ENCODE data around the gene CHM.

CHM gene

DNA sequence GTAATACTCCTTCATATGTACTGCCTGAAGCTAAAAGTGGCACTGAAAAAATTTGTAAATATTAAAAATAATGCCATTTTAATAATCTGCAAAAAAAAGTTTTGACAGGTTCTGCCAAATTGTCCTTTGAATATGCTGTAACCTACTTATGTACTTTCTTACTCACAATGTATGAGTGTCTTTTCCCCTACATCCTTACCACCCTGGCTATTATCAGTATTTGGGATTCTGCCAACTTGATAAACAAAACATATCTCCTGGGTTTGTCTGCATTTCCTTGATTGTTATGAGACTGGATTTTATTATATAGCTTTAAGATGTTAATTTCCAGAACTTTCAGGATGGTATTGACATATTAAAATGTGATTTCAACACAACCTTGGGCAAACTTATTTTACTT, 187.9 kb downstream of the CHM start:
- TF ChIP-seq EZH2phosphoT487 (IDR thresholded peaks at IDR 0.05; ENCODE audit: borderline replicate concordance, low read length), result no peak
- TF ChIP-seq, protein P1, sequence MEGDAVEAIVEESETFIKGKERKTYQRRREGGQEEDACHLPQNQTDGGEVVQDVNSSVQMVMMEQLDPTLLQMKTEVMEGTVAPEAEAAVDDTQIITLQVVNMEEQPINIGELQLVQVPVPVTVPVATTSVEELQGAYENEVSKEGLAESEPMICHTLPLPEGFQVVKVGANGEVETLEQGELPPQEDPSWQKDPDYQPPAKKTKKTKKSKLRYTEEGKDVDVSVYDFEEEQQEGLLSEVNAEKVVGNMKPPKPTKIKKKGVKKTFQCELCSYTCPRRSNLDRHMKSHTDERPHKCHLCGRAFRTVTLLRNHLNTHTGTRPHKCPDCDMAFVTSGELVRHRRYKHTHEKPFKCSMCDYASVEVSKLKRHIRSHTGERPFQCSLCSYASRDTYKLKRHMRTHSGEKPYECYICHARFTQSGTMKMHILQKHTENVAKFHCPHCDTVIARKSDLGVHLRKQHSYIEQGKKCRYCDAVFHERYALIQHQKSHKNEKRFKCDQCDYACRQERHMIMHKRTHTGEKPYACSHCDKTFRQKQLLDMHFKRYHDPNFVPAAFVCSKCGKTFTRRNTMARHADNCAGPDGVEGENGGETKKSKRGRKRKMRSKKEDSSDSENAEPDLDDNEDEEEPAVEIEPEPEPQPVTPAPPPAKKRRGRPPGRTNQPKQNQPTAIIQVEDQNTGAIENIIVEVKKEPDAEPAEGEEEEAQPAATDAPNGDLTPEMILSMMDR (IDR thresholded peaks at IDR 0.05; ENCODE audit: low read depth, low read length, poor library complexity, severe bottlenecking), result no peak
- Histone ChIP-seq H4K20me1 (ENCODE audit: control insufficient read depth, insufficient read depth, low read depth, low read length) (no peaks in the 10 kb centered on the region), H3K79me2 (ENCODE audit: control insufficient read depth, low read length) (no peaks in the 10 kb centered on the region), H3K4me3 (ENCODE audit: low read length) (no peak overlapping the region), H3K27ac (ENCODE audit: low read depth, low read length) (no peak overlapping the region), H3F3A (ENCODE audit: control insufficient read depth, insufficient read depth) (no peaks in the 10 kb centered on the region), H3K27me3 (ENCODE audit: control insufficient read depth, low read length) (no peaks in the 10 kb centered on the region), H3K9me2 (replicated peaks; ENCODE audit: control insufficient read depth, low read length) (no peaks in the 10 kb centered on the region), H3K4me1 (ENCODE audit: control insufficient read depth, low read length) (no peaks in the 10 kb centered on the region), H3K9me3 (ENCODE audit: control insufficient read depth, insufficient read depth, low read length) (no peaks in the 10 kb centered on the region), H3K36me3 (ENCODE audit: control insufficient read depth, low read length) (no peaks in the 10 kb centered on the region), H3K4me2 (ENCODE audit: low read length) (no peak overlapping the region)

DNA sequence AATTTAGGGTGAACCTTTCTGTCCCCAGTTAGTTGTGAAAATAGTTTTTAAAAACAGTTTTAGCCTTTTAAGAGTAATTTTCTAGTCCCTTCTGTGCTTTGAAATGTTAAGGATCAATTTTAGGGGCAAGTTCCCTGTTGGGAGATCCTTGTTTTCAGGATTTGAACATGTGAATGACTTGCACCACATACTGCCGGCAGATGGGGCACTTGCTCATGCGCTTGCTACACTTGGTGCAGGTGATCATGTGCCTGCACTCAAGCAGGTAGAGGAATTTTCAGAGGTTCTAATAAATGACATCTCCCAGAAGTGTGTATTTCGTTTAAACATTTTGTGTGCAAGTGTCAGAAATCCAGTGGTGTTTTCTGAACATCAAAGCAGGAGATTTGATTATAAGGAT, 195.9 kb downstream of the CHM start:
- Histone ChIP-seq H3K79me2 (ENCODE audit: control insufficient read depth, low read length) (no peaks in the 10 kb centered on the region), H3K4me2 (ENCODE audit: low read length) (no peak overlapping the region), H3F3A (ENCODE audit: control insufficient read depth, insufficient read depth) (no peaks in the 10 kb centered on the region), H3K9me3 (ENCODE audit: control insufficient read depth, insufficient read depth, low read length) (no peaks in the 10 kb centered on the region), H3K36me3 (ENCODE audit: control insufficient read depth, low read length) (no peaks in the 10 kb centered on the region), H3K27ac (ENCODE audit: low read depth, low read length) (no peak overlapping the region), H4K20me1 (ENCODE audit: control insufficient read depth, insufficient read depth, low read depth, low read length) (no peaks in the 10 kb centered on the region), H3K4me1 (ENCODE audit: control insufficient read depth, low read length) (no peaks in the 10 kb centered on the region), H3K27me3 (ENCODE audit: control insufficient read depth, low read length) (no peaks in the 10 kb centered on the region), H3K4me3 (ENCODE audit: low read length) (no peak overlapping the region), H3K9me2 (replicated peaks; ENCODE audit: control insufficient read depth, low read length) (no peaks in the 10 kb centered on the region)
- no peak for TF ChIP-seq EZH2phosphoT487 (IDR thresholded peaks at IDR 0.05; ENCODE audit: borderline replicate concordance, low read length)
- TF ChIP-seq, protein P1 (IDR thresholded peaks at IDR 0.05; ENCODE audit: low read depth, low read length, poor library complexity, severe bottlenecking), result peak; percentile 44

DNA sequence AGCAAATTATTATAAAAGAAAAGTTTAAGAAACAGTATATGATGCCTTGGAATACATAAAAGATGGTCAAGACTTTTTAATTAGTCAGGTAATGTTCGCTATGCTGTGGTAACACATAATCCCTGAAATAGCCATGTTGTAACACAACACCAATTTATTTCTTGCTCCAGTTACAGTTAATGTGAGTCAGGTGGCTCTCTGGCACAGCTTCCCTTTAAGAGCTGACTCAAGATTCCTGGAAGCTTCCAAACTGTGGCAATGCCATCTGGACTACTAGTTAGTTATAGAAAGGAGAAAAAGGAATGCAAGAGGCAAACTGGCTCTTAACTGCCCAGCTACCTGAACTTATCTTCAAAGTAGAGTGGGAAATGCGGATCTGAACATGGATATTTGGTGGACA, 210.5 kb downstream of the CHM start:
- Histone ChIP-seq H3K27ac (ENCODE audit: low read depth, low read length) (no peak overlapping the region), H3K9me3 (ENCODE audit: control insufficient read depth, insufficient read depth, low read length) (no peaks in the 10 kb centered on the region), H3K4me2 (ENCODE audit: low read length) (no peak overlapping the region), H3F3A (ENCODE audit: control insufficient read depth, insufficient read depth) (no peaks in the 10 kb centered on the region), H4K20me1 (ENCODE audit: control insufficient read depth, insufficient read depth, low read depth, low read length) (no peaks in the 10 kb centered on the region), H3K9me2 (replicated peaks; ENCODE audit: control insufficient read depth, low read length) (no peaks in the 10 kb centered on the region), H3K4me1 (ENCODE audit: control insufficient read depth, low read length) (no peaks in the 10 kb centered on the region), H3K4me3 (ENCODE audit: low read length) (no peak overlapping the region), H3K27me3 (ENCODE audit: control insufficient read depth, low read length) (no peaks in the 10 kb centered on the region), H3K36me3 (ENCODE audit: control insufficient read depth, low read length) (no peaks in the 10 kb centered on the region), H3K79me2 (ENCODE audit: control insufficient read depth, low read length) (no peaks in the 10 kb centered on the region)
- TF ChIP-seq EZH2phosphoT487 (IDR thresholded peaks at IDR 0.05; ENCODE audit: borderline replicate concordance, low read length), result no peak
- TF ChIP-seq, protein P1 (IDR thresholded peaks at IDR 0.05; ENCODE audit: low read depth, low read length, poor library complexity, severe bottlenecking), result no peak

DNA sequence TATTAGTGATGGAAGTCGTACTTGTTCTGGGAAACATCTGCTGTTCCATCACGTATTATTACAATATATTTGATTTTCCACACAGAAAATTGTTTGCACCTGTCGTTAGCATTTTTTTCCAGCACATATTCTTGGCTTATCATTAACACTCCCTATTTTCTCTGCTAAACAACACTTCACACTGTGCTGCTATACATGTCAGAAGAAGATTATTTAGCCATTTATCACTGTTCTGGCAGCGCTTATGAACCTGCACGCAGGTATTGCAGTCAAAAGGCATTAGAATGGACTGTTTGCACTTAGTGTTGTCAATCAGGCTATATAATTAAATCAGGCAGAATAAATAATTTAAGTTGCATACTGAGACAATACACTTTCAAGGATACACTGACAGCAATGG, 218.6 kb downstream of the CHM start:
- Histone ChIP-seq H3K4me2 (ENCODE audit: low read length) (no peak overlapping the region), H3K27ac (ENCODE audit: low read depth, low read length) (no peak overlapping the region), H3K79me2 (ENCODE audit: control insufficient read depth, low read length) (no peaks in the 10 kb centered on the region), H3K9me2 (replicated peaks; ENCODE audit: control insufficient read depth, low read length) (no peaks in the 10 kb centered on the region), H3K4me1 (ENCODE audit: control insufficient read depth, low read length) (no peaks in the 10 kb centered on the region), H4K20me1 (ENCODE audit: control insufficient read depth, insufficient read depth, low read depth, low read length) (no peaks in the 10 kb centered on the region), H3F3A (ENCODE audit: control insufficient read depth, insufficient read depth) (no peaks in the 10 kb centered on the region), H3K9me3 (ENCODE audit: control insufficient read depth, insufficient read depth, low read length) (no peaks in the 10 kb centered on the region), H3K4me3 (ENCODE audit: low read length) (no peak overlapping the region), H3K27me3 (ENCODE audit: control insufficient read depth, low read length) (no peaks in the 10 kb centered on the region), H3K36me3 (ENCODE audit: control insufficient read depth, low read length) (no peaks in the 10 kb centered on the region)
- TF ChIP-seq EZH2phosphoT487 (IDR thresholded peaks at IDR 0.05; ENCODE audit: borderline replicate concordance, low read length), result no peak
- TF ChIP-seq, protein P1 (IDR thresholded peaks at IDR 0.05; ENCODE audit: low read depth, low read length, poor library complexity, severe bottlenecking), result no peak
